ENCODE measurements around the gene GOLGA8Q.
"Not testable (repeated sequence)": the region's sequence is repeated elsewhere in the genome, so short reads cannot be mapped to it uniquely, and the experiment has no call there.

The GOLGA8Q gene, protein sequence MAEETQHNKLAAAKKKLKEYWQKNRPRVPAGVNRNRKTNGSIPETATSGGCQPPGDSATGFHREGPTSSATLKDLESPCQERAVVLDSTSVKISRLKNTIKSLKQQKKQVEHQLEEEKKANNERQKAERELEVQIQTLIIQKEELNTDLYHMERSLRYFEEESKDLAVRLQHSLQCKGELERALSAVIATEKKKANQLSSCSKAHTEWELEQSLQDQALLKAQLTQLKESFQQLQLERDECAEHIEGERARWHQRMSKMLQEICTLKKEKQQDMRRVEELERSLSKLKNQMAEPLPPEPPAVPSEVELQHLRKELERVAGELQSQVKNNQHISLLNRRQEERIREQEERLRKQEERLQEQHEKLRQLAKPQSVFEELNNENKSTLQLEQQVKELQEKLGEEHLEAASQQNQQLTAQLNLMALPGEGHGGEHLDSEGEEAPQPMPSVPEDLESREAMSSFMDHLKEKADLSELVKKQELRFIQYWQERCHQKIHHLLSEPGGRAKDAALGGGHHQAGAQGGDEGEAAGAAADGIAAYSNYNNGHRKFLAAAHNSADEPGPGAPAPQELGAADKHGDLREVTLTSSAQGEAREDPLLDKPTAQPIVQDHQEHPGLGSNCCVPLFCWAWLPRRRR

DNA sequence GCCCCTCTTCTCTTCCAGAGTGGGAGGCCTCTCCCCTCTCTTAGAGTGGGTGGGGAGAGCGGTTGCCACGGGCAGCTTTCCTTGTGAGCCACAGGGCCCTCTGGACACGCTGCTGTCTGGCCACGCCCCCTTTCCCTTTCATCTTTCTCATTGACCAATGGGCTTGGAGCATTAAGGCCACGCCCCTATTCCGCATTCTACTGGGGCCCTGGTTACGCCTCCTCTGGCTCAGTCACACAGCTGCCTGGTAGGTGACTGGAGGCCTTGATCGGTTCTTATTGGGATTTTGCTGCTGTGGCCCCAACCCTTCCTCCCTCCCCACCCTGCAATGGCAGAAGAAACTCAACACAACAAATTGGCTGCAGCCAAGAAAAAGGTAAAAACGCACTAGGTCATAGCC lies at the start of gene GOLGA8Q:
Gene GOLGA8Q, plus strand, starts transcription at position 301 of the 400 bp plus-strand sequence. Its CDS starts 28 bp downstream, at position 329.
- DNase-seq (ENCODE audit: low read depth in 2 of 2), result not testable (repeated sequence)

DNA sequence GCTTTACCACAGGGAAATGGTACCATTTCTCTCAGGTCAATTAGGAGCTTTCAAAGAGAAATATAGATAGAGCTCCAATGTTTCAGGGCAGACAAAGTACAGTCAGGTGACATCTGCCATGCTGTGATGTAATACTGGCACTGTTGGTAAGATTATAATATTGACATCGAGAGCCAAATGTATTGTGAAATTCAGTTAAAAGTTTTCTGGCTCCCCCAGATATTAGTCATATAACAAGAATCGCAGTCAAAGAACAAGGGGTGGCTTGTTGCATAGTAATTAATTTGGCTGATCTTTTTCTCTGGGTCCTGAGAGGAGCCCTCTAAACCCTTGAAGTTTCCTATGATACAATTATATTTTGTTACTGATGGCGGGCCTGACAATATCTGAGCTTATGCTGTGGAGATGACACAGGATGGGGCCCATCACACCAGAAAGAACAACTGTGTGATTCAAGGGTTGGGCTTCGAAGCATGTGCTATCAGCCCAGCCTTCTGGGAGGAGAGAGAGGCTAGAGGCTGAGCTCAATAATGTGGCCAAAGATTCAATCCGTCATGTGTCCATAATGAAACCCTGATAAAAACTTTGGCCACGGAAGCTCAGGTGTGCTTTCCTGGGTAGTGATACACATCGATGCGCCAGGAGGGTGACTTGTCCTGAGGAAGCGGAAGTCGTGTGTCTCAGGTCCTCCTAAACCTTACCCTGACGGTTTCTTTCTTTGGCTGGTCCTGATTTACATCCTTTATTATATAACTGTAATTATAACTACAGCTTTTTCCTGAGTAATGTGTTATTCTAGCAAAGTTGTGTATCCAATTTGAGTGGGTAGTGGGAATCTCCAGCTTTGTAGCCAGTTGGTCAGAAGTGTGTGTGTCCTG lies 48.7 kb upstream of the GOLGA8Q start:
- DNase-seq (ENCODE audit: low read depth in 2 of 2), result not testable (repeated sequence)

DNA sequence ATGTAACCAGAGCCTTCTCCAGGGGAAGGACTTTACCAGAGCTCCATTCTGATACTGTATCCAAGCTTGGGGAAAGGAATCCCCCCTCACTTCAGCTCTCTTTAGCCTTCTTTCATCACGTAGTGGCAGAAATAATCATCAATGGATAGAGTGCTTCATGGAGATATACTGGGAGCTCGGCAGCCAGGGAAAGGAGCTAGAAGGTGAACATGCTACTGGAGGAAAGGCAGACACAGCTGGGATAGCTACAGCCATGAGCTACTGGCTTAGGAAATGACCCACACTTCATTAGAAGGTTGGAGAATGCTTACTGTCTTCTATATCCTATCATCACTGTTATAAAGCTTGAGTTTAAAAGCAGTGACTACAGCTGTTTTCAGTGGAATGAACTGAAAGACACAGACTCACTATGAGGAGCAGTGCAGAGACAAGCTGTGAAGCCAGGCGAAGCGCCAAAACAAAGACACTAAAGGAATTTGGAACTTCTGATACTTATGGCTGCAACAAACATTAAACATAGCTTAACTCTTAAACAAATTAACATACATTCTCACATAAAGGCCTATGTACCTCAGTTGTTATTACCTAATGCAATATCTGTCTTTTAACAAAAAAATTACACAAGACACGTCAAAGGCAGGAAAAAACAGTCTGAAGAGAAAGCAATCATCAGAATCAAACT lies 47.5 kb upstream of the GOLGA8Q start:
- not testable (repeated sequence) for DNase-seq (ENCODE audit: low read depth in 2 of 2)

DNA sequence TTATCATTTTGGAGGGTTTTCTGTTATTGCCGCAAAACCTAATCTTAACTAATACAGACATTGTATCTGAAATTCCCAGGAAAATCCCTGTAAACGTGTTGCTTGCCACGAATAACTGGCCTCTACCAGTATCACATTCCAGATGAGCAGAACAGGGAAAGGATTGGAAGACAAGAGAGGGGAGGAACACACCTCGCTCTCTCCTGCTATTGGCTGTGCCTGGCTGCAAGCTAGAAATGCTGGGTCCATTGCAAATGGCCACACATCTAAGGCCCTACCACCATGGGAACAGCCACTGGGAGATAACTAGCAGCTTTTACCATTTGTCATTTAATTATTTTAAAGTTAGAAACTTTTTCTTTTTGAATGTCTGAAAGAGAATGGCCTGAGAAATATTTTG lies 37.3 kb upstream of the GOLGA8Q start:
- DNase-seq (ENCODE audit: low read depth in 2 of 2), result not testable (repeated sequence)

DNA sequence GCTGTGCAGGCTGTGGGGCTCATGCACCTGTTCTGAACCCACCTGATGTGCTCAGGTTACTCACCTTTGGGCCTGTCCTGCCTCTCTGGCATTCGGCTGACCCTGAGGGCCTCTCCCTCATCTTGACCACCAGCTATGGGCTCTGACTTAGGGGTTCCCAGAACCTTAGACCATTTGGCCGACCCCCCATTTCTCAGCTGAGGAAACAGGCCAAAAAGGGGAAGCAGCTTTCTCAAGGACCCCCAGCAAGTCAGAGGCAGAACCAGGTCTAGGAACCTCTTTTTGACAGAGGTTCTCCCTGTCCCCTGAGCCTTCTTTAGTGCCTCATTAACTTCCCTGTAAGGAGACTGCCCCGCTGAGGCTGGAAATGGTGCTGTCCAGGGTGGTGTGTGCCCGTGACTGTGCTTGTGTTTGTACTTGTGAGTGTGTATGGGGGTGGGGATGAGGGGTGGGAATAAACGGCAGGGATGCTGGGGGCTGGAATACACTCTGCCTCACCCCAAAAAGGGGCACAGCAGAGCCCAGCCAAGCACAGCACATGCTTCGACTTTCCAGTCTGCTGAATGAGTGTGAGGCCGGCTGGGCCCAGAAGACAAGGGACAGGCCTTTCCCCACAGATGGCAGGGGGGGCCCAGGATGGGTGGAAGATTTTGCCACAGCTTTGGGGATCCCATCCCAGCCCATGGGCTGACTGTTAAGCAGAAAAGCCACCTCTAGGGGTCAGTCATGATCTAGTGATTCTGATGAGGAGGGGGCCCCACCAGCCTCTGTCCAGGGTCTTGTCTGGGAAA lies 28.2 kb upstream of the GOLGA8Q start:
- not testable (repeated sequence) for DNase-seq (ENCODE audit: low read depth in 2 of 2)

DNA sequence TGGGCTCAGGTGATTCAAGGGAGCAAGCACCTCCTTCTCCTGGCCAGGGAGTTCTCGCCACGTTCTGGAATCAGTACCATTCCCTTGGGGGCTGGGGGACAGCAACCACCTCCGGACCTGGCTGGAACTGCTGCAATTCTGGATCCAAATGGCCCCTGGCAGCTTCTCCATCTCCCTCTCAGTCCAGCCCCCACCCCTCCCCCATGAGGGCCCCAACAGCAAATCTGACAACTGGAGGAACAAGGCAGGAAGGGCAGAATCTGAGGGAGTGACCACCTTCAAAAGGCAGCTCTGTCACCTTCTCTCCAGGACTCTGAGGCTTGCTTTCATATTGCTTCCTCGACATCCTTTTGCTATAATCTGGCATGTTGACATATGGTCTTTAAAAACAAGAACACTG lies 25.9 kb upstream of the GOLGA8Q start:
- DNase-seq (ENCODE audit: low read depth in 2 of 2), result not testable (repeated sequence)

DNA sequence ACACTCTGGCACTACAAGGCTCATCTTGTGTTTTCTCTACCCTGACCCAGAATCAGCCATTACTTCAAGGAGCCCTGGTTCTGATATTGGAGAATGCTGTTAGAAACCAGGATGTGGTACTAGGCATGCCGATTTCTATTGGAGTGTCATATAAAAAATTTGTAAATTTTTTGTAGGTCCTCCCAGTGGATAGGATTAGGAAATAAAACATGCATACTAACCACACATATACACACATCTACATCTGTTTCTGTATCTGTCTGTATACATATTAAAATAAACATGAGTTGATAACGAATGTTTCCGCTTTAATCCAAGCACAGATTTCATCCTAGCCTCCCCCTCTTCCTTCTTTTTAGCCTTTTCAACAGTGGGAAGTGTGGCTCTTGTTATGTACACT lies 22.8 kb upstream of the GOLGA8Q start:
- DNase-seq (ENCODE audit: low read depth in 2 of 2), result not testable (repeated sequence)

DNA sequence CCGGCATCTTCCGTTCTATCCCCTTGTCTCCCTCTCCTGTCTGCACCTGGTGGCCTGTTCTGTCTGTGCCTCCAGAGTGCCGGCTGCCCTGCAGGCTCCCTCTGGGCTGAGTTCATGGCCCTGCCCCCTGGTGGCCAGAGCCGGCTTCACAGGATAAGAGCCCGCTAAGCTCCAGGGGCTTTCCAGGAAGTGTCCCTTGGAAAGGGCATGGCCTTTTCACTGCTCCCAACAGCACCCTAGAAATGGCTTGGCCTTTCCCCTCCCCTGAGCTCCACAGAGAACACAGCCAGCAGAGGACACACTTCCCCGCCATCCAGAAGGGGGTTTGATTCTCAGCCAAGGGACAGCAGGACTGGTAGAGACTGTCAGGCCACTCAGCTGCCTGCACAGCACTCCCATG lies 15.1 kb downstream of the GOLGA8Q start:
- not testable (repeated sequence) for DNase-seq (ENCODE audit: low read depth in 2 of 2)

DNA sequence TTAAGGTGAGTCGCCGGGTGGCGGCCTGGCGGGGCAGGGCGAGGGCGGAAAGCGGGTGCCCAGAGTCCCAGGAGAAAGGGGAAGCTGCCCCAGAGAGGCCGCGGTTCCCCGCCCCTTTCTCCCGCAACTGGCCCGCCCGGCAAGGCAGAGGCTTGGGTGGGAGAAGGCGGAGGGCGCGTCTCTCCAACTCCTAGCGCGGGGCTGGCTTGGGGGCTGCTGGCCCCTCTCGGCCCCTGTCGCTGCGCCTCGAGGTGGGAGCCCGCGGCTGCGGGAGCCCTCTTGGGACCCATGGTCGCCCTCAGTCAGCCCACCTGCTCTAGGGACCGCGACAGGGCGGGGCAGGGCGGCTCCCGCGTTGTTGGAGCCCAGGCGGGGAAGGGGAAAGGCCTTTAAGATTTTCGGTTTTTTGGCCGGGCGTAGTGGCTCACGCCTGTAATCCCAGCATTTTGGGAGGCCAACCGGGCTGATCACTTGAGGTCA lies 21.2 kb downstream of the GOLGA8Q start:
- DNase-seq (ENCODE audit: low read depth in 2 of 2), result not testable (repeated sequence)

DNA sequence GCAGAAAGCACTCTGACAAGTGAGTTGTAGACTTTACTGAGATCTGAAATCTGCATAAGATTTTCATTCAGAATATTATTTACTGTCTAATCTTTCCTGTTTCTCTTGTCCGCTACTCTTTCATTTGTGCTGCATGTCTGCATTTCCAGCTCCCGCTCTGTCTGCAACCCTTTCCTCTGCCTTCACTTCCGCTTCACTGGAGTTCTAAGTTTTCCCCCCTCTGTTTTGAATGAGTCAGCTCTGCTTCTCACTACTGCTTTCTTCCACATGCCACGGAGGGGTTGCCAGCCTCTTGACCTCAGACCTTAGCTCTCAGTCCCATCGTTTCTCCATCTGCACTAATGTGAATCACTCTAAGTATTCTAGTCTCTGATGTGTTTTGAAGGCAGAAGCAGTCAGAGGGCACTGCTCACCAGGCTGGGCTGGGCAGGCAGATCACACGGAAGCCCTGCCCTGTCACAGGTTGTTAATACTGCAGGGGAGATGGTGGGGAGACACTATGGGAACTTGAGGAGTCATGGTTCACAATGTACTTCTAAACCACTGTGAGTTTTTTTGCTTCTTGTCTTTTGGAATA lies 27.6 kb downstream of the GOLGA8Q start:
- not testable (repeated sequence) for DNase-seq (ENCODE audit: low read depth in 2 of 2)

DNA sequence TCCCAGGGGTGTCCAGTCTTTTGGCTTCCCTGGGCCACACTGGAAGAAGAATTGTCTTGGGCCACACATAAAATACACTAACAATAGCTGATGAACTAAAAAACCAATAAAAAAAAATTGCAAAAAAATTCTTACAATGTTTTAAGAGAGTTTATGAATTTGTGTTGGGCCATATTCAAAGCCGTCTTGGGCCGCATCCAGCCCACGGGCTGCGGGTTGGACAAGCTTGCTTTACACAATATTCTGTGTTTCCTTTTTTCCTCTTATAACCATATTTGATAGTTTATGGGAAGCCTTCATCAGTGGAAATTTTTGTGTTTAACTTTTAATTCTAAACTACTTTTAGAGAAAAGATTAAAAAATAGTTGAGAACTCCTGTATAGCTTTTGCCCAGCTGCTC lies 28.9 kb downstream of the GOLGA8Q start:
- not testable (repeated sequence) for DNase-seq (ENCODE audit: low read depth in 2 of 2)

DNA sequence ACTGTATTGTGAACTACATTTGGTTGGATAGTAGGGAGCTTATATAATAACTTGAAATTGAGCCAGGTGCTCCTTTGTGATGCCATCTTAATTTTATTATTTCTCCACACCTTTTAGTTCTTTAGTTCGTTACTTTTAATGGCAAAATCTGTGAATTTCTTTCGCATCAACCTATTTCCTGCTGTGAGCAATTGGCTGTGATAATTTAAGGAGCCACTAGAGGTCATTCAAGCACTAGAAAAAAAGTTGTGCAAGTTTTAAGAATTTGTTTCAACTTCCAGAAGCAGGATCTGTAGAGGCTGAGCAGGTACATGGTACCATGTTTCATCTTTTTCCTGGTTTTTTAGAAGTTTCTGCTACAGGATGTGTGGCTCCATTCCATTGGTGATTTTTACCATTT lies 47.1 kb downstream of the GOLGA8Q start:
- not testable (repeated sequence) for DNase-seq (ENCODE audit: low read depth in 2 of 2)

DNA sequence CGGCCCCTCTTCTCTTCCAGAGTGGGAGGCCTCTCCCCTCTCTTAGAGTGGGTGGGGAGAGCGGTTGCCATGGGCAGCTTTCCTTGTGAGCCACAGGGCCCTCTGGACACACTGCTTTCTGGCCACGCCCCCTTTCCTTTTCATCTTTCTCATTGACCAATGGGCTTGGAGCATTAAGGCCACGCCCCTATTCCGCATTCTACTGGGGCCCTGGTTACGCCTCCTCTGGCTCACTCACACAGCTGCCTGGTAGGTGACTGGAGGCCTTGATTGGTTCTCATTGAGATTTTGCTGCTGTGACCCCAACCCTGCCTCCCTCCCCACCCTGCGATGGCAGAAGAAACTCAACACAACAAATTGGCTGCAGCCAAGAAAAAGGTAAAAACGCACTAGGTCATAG lies 51.9 kb downstream of the GOLGA8Q start, which contains the start of gene GOLGA8H:
Gene GOLGA8H, plus strand, starts transcription at position 233 of the 400 bp plus-strand sequence. Its CDS starts 98 bp downstream, at position 331.
- not testable (repeated sequence) for DNase-seq (ENCODE audit: low read depth in 2 of 2)
